GM21381 (cell line): ENCODE measurements around the gene TARM1.

Experiments
- ATAC-seq: cut with Tn5 transposase; IDR thresholded peaks from one replicate; pipeline ENCODE4 v1.9.1; 2021; ENCODE audit warnings: mild to moderate bottlenecking, moderate library complexity; ENCODE audit not compliant: unreplicated experiment

Gene TARM1

DNA sequence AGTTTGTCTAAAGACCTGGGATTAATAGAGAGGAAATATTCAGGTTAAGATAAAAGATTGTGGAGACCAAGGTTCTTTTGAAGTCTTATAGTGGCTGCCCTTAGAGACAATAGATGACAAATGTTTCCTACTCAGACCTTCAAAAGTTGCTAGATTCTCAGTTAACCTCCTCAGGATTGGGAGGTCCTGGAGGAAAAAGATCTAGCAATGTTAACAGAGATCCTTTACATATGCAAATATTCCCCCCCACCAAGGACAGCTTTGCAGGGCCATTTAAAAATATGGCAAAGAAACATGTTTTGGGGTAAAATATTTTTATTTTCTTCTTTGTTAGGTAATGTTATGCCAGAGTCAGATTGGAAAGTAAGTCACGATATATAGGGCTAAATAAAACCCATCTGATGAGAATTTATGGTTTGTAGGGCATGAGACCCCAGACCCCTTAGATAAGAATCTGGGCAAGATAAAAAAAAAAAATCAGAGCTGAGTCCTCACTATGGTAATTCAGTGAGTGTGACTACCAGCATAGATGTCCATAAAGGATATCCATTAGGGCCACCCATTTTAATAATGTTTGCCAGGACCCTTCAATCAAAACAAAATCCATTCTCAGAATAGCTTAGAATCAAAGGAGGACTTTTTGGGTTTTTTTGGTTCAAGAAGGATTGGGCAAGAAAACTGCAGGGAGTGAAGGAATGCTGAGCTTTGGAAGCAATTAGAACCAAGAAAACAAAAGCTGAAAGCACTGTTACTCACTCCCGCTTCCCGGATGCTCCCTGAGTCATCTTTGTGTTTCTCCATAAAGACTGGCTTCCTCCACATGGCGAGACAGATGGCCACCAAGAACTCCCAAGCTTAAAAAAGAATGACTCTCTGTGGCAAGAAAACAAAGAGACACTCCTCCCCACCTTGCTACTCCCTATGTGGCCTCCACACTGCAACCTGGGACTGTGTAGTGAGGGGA is 45.7 kb downstream of the TARM1 start:
- no peak for ATAC-seq

DNA sequence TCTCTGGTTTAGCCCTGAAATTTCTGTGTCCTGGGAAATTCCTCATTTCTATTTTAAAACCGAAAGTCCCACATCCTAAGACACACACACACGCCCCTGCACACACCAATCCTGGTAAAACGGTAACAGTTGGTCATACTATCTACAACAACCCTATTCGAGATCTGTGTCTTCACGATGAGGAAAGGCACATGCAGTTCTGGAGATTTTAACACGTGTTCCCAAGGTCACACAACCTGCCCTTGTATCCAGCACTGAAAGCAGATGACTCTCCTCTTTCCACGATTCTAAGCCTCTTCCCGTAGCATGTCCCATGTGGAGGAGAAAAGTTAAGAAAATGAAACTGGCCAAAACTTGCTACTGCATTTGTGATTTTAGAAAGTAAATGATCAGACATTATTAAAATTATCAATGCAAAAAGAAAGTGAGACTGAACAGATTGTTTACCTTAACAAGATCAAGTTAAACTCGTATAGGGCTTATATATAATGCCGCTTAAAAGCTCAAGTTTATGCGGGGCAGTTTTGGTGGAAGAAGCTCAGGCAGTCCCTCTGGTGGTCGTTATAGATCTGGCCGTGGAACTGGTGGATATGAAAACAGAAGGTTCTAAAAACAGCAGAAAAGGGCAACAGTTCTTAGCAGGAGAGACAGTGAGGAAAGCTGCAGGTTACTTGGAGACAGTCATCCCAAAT is 50.1 kb downstream of the TARM1 start:
- no peak for ATAC-seq

DNA sequence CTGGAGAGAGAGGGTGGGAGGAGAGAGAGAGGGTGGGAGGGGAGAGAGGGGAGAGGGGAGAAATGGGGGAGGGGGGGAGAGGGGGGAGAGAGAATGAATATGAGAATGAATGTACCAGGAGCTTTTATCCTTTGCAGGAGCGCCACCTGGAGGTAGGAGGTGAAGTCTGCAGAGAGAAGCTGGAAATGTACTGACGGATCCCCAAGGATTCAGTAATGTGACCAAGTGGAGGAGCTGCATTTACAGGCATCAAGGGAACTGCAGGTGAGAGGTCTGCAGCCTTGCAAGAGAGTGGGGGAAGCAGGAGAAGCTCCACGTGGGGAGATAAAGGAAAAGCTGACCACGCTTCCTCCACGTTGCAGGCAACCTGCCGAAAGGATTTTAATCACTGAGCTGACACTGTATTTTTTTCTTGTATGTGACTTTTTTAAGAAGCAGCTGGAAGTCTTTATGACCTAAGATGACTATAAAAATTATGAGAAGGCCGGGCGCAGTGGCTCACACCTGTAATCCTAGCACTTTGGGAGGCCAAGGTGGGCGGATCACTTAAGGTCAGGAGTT is 51.2 kb downstream of the TARM1 start:
- no peak for ATAC-seq

DNA sequence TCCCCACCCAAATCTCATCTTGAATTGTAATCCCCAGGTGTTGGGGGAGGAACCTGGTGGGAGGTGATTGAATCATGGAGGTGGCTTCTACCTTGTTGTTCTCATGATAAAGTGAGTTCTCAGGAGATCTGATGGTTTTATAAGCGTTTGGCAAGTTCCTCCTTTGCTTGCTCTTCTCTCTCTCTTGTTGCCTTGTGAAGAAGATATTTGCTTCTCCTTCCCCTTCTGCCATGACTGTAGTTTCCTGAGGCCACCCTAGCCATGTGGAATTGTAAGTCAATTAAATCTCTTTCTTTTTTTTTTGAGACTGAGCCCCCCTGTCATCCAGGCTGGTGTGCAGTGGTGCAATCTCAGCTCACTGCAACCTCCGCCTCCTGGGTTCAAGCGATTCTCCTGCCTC is 51.9 kb downstream of the TARM1 start:
- no peak for ATAC-seq

DNA sequence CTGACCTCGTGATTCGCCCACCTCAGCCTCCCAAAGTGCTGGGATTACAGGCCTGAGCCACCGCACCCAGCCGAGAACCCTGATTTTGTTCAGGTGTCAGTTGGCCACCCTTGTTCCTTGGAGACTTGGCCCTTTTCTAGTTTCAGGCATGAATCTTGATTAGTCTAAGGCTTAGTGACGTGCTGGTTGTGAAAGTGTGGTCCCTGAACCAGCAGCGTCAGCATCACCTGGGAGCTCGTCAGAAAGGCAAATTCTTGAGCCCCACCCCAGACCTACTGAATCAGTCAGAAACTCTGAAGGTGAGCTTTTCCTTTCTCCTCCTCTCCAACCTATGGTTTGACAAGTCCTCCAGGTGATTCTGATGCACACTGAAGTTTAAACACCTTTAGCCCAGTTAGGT is 54.5 kb downstream of the TARM1 start:
- ATAC-seq = no peak

DNA sequence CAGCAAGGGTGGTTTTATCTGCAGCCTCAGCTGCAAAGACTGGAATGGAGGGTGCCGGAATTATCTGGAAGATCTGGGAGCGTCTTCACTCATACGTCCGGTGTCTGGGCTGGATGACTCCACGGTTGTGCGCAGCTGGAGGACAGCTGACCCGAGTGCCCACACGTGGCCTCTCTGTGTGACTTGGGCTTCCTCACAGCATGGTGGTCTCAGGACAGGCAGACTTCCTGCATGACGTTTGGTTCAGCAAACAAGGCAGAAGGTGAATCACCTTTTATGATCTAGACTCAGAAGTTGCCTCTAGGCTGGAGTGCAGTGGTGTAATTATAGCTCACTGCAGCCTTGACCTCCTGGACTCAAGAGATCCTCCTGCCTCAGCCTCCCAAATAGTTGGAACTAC is 56.5 kb downstream of the TARM1 start:
- ATAC-seq = no peak

DNA sequence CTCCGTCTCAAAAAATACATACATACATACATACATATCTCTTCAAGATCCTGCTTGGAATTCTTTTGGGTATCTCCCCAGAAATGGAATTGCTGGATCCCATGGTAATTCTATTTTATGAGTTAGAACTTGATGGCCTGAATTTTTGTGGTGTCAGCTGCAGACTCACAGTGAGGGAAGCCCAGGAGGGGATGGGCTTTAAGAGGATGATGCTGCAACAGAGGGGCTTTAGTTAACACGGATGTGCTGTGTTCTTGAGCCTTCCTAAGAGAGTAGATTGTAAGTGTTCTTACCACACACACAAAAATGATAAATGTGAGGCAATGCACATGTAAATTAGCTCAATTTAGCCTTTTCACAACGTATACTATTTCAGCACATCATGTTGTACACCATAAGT is 58.0 kb downstream of the TARM1 start:
- no peak for ATAC-seq

DNA sequence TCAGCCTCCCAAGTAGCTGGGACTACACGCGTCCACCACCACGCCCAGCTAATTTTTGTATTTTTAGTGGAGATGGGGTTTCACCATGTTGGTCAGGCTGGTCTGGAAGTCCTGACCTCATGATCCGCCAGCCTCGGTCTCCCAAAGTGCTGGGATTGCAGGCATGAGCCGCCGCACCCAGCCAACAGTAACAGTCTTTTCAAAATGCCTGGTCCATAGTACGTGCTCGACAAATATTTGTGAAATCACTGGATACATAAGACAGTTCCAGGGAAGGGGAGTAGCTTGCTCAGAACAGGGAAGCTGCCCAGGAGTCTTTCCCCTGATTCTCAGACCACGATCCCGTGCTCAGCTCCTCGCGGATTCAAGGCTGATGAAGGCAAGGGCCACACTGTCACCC is 59.2 kb downstream of the TARM1 start:
- ATAC-seq = no peak

DNA sequence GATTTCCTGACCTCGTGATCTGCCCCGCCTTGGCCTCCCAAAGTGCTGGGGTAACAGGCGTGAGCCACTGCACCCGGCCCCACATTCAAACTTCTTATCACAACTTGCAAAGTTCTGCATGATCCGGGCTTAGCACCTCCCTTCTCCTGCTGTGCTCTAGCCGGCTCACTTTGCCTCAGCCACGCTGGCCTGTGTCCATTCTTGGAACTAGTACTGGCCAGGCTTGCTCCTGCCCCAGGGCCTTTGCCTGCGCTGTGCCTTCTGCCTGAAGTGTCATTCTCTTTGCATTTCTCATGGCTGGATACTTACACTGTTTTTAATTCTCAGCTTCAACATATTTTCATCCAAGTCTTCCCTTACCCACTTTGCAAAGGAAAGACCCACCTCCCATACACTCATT is 59.8 kb downstream of the TARM1 start:
- no peak for ATAC-seq
